HPDE6-E6E7 (cell line): ENCODE data around the gene GLP1R.

ENCODE experiments used
- DNase-seq: peaks from one replicate; pipeline ENCODE4 v3.0.0; 2011; ENCODE audit warnings: missing footprints; ENCODE audit errors: extremely low spot score

Gene GLP1R

GRCh38 chr6:39044181-39044580 lies 4.4 kb upstream of the GLP1R start:
- no peak for DNase-seq

GRCh38 chr6:39047434-39048327 lies 900 bp upstream of the GLP1R start:
- DNase-seq = no peak

- DNase-seq = no peak
Measured at GRCh38 chr6:39049575-39050283, 1.1 kb downstream of the GLP1R start.

- DNase-seq = no peak
Measured at GRCh38 chr6:39050453-39051112, 2.0 kb downstream of the GLP1R start.

- DNase-seq = no peak
Measured at GRCh38 chr6:39051399-39052122, 3.0 kb downstream of the GLP1R start.

GRCh38 chr6:39053016-39053624 lies 4.5 kb downstream of the GLP1R start:
- DNase-seq = no peak

GRCh38 chr6:39053854-39054576 lies 5.4 kb downstream of the GLP1R start:
- no peak for DNase-seq

- no peak for DNase-seq
Measured at GRCh38 chr6:39054577-39055142, 6.1 kb downstream of the GLP1R start.

GRCh38 chr6:39055661-39056060 lies 7.1 kb downstream of the GLP1R start:
- no peak for DNase-seq

GRCh38 chr6:39056191-39056590 lies 7.6 kb downstream of the GLP1R start:
- DNase-seq = no peak

GRCh38 chr6:39056681-39057080 lies 8.1 kb downstream of the GLP1R start:
- DNase-seq = no peak

- no peak for DNase-seq
Measured at GRCh38 chr6:39057251-39058155, 8.9 kb downstream of the GLP1R start.

- DNase-seq = no peak
Measured at GRCh38 chr6:39058471-39059147, 10.0 kb downstream of the GLP1R start.

GRCh38 chr6:39059496-39060310 lies 11.1 kb downstream of the GLP1R start:
- no peak for DNase-seq

- no peak for DNase-seq
Measured at GRCh38 chr6:39060467-39061160, 12.0 kb downstream of the GLP1R start.

GRCh38 chr6:39061182-39061581 lies 12.6 kb downstream of the GLP1R start:
- DNase-seq = no peak

GRCh38 chr6:39061588-39061987 lies 13.0 kb downstream of the GLP1R start:
- DNase-seq = no peak
